K562 (cell line): ENCODE data around the gene HOXB3.

Experiments
- CEBPB ChIP-seq: fragments of 450-650 bp; IDR thresholded peaks from 2 replicates; pipeline ENCODE4 v1.6.1; 2016; ENCODE audit warnings: missing genetic modification characterization, missing compliant biosample characterization
- CEBPZ ChIP-seq: fragments of 150-350 bp; IDR thresholded peaks from 2 replicates; pipeline ENCODE4 v1.6.1; 2014; ENCODE audit warnings: low read depth, mild to moderate bottlenecking, low read length, borderline replicate concordance
- IRF1 ChIP-seq: sonication (generic); formaldehyde crosslinking; IDR thresholded peaks from 2 replicates; pipeline ENCODE4 v1.8.0; 2022; ENCODE audit warnings: missing genetic modification reagents, mild to moderate bottlenecking, borderline replicate concordance
- MAZ ChIP-seq, 2 experiments: fragments of 450-650 bp in 1 of 2; sonication (generic) in 1 of 2; formaldehyde crosslinking; IDR thresholded peaks in 1 of 2; conservative IDR thresholded peaks in 1 of 2; 2 replicates each; pipeline versions ENCODE4 v1.4.0 to v1.5.0; 2020; ENCODE audit warnings: mild to moderate bottlenecking in 1 of 2, missing genetic modification reagents in 1 of 2
- PHB2 ChIP-seq: fragments of 450-650 bp; IDR thresholded peaks from 2 replicates; pipeline ENCODE4 v1.6.1; 2017; ENCODE audit warnings: low read depth
- POLR2A ChIP-seq: fragments of 450-650 bp; conservative IDR thresholded peaks from 2 replicates; pipeline ENCODE4 v1.6.1; 2016
- SMARCE1 ChIP-seq: fragments of 450-650 bp; IDR thresholded peaks from 2 replicates; pipeline ENCODE4 v1.7.1; 2016; ENCODE audit warnings: mild to moderate bottlenecking
- SMC3 ChIP-seq: conservative IDR thresholded peaks from 2 replicates; pipeline ENCODE4 v1.6.1; 2011; ENCODE audit warnings: low read depth, low read length, improper control_type of control experiment; ENCODE audit not compliant: insufficient read depth
- SRSF9 ChIP-seq: fragments of 200-400 bp; formaldehyde crosslinking; IDR thresholded peaks from 2 replicates; pipeline ENCODE4 v1.6.1; 2017; ENCODE audit warnings: low read depth, low read length, borderline replicate concordance
- ZFX ChIP-seq: sonication (generic); formaldehyde crosslinking; IDR thresholded peaks from 2 replicates; pipeline ENCODE4 v1.8.0; 2022; ENCODE audit warnings: mild to moderate bottlenecking, missing genetic modification reagents, moderate library complexity

DNA sequence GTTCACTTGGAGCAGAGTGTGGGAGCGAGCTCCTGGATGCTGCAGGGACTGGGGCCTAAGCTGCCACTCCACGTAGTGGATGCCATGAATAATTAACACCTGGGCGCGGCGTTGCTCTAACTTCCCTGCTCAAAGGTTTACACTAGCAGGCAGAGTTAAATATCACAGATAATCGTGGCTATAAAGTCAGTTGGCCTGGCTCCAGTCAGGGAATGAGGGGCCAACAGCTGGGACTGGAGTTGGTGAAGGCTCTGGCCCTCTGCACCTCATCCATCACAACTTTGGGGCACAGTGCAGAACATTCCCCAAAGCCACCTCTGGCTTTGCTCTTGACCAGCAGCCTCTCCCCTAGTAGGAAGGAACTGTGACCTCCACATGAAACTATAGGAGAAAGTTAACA is 22.8 kb downstream of the HOXB3 start:
- TF ChIP-seq MAZ (CRISPR knock-in tag; conservative IDR thresholded peaks at IDR 0.05 in 1 of 2, IDR thresholded peaks at IDR 0.05 in 1 of 2) (no peak), CEBPZ (no peak), PHB2 (no peak), CEBPB (tag) (no peak), SMARCE1 (no peak), SRSF9 (no peak), SMC3 (no peak), ZFX (CRISPR knock-in tag) (no peak), POLR2A (no peak), IRF1 (CRISPR knock-in tag) (no peak)
